Osteoblast (primary cell): ENCODE data around the gene VAV2. TPM values are rescaled to one million over a fixed set of nuclear protein-coding genes. Genes with fewer than 3 reads are reported as not detected.
A peak's percentile ranks its signal among the peaks of the same experiment; 100 is the strongest.

Experiments
- DNase-seq: peaks from one replicate; pipeline ENCODE4 v3.0.0; 2011; ENCODE audit warnings: low spot score, mixed read lengths; ENCODE audit not compliant: insufficient read length; ENCODE audit errors: missing footprints
- H2AFZ ChIP-seq: 2 replicates; pipeline ENCODE4 v1.6.0; 2011; ENCODE audit warnings: mild to moderate bottlenecking, low read length
- H3K27ac ChIP-seq: 2 replicates; pipeline ENCODE4 v1.5.1; 2011; ENCODE audit warnings: mild to moderate bottlenecking, low read depth, low read length, moderate library complexity
- H3K27me3 ChIP-seq: 2 replicates; pipeline ENCODE4 v1.6.0; 2012; ENCODE audit warnings: mild to moderate bottlenecking, control low read depth, inconsistent platforms, low read length, moderate library complexity; ENCODE audit not compliant: insufficient read depth
- H3K36me3 ChIP-seq: 2 replicates; pipeline ENCODE4 v1.5.1; 2011; ENCODE audit warnings: mild to moderate bottlenecking, low read length, control low read depth, moderate library complexity; ENCODE audit not compliant: insufficient read depth
- H3K4me1 ChIP-seq: 2 replicates; pipeline ENCODE4 v1.5.1; 2011; ENCODE audit warnings: mild to moderate bottlenecking, low read length, control low read depth, moderate library complexity; ENCODE audit not compliant: insufficient read depth
- H3K4me2 ChIP-seq: 2 replicates; pipeline ENCODE4 v1.6.0; 2011; ENCODE audit warnings: mild to moderate bottlenecking, low read length; ENCODE audit not compliant: insufficient read depth
- H3K4me3 ChIP-seq: fragments of 200-600 bp; sonication (generic); 3 replicates; pipeline ENCODE4 v1.5.1; 2012; ENCODE audit warnings: mild to moderate bottlenecking, low read length, inconsistent platforms; ENCODE audit not compliant: insufficient read depth
- H3K79me2 ChIP-seq: 2 replicates; pipeline ENCODE4 v1.6.0; 2012; ENCODE audit warnings: mild to moderate bottlenecking, low read length, control low read depth, inconsistent platforms; ENCODE audit not compliant: insufficient read depth
- H3K9me3 ChIP-seq: 2 replicates; pipeline ENCODE4 v1.5.1; 2011; ENCODE audit warnings: low read depth, low read length, control low read depth
- H4K20me1 ChIP-seq: 2 replicates; pipeline ENCODE4 v1.6.0; 2012; ENCODE audit warnings: mild to moderate bottlenecking, low read length, control low read depth; ENCODE audit not compliant: insufficient read depth
- total RNA-seq: library from RNA; depleted of rRNA; stranded (reverse); fragments of >200 nt; gene quantifications from 2 replicates; pipeline ENCODE4 v1.2.3, GENCODE V29; 2012
- TF ChIP-seq, protein P1 (sequence below): IDR thresholded peaks from 2 replicates; pipeline ENCODE4 v1.5.1; 2011; ENCODE audit warnings: mild to moderate bottlenecking, low read depth, low read length, moderate library complexity; ENCODE audit errors: extremely low read depth

The VAV2 gene
- total RNA-seq, 1 donor: 8.0 TPM

DNA sequence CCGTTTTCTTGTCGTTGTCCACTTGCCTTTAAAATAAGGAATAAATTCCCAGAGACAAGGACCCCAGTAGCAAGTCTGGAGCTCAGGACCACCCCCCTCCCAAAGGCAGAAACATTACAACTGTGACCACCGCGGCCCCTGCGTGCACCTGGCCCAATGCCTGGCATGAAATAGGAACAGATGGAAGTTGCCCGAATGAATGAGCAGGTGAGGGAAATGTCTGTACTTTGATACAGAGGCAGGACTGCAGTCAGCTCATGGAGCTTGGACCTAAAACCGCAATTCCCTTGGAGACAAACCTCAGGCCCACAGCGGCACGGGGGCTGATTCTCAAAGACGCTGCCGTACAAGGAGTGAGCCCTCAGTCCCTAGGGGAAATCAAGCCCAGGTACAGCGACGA, 198.7 kb downstream of the VAV2 start:
- Histone ChIP-seq H3K4me1 (peaks cover 3% of the 10 kb centered on the region), H3K36me3 (peaks cover 31% of the 10 kb centered on the region), H3K79me2 (no peaks in the 10 kb centered on the region), H2AFZ (peak overlapping the region; percentile 39), H3K27me3 (no peaks in the 10 kb centered on the region), H3K27ac (no peak overlapping the region), H3K9me3 (no peaks in the 10 kb centered on the region), H3K4me2 (peak overlapping the region; percentile 77), H3K4me3 (peak overlapping the region; percentile 45), H4K20me1 (peaks cover 9% of the 10 kb centered on the region)
- DNase-seq: no peak
- TF ChIP-seq, protein P1, sequence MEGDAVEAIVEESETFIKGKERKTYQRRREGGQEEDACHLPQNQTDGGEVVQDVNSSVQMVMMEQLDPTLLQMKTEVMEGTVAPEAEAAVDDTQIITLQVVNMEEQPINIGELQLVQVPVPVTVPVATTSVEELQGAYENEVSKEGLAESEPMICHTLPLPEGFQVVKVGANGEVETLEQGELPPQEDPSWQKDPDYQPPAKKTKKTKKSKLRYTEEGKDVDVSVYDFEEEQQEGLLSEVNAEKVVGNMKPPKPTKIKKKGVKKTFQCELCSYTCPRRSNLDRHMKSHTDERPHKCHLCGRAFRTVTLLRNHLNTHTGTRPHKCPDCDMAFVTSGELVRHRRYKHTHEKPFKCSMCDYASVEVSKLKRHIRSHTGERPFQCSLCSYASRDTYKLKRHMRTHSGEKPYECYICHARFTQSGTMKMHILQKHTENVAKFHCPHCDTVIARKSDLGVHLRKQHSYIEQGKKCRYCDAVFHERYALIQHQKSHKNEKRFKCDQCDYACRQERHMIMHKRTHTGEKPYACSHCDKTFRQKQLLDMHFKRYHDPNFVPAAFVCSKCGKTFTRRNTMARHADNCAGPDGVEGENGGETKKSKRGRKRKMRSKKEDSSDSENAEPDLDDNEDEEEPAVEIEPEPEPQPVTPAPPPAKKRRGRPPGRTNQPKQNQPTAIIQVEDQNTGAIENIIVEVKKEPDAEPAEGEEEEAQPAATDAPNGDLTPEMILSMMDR: no peak

DNA sequence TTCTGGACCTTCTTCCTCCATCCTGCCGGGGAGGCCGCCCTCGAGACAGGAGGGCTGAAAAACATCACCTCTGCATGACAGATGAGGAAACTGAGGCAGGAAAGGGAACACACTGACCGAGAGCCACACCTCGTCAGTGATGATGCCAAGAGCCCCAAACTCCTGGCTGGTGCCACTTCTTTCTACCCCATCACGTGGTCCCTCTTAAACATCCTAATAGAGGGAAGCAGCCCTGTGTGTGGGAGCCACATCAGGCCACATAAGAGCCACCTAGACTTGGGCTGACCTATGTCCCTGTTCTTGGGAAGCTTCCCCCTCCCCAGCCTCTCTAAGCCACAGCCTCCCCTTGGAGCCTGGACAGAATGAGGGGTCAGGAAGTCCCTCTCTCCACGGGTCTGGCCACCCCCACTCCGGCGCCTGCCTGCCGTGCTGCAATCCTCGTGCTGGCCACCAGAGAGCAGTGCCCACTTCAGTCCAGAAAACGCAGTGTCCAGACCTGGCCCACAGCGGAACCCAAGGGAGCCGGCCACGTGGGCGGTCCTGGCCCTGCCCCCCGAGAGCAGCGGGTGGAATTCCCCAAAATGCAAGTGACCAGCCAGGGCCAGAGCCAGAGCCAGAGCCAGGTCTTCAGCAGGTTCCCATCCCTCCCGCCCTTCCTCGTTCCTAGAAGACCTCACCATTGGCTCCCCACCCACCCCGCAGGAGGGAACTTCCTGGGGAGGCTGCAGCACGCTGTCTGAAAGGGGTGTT, 199.2 kb downstream of the VAV2 start:
- peak; percentile 100 for DNase-seq
- H3K4me1 ChIP-seq: peaks cover 3% of the 10 kb centered on the region
- H3K9me3 ChIP-seq: no peaks in the 10 kb centered on the region
- H3K27ac ChIP-seq: no peak overlapping the region
- peak overlapping the region; percentile 45 for H3K4me3 ChIP-seq
- TF ChIP-seq, protein P1: peak; percentile 86
- peaks cover 31% of the 10 kb centered on the region for H3K36me3 ChIP-seq
- peaks cover 9% of the 10 kb centered on the region for H4K20me1 ChIP-seq
- H3K79me2 ChIP-seq: no peaks in the 10 kb centered on the region
- peak overlapping the region; percentile 77 for H3K4me2 ChIP-seq
- peak overlapping the region; percentile 39 for H2AFZ ChIP-seq
- H3K27me3 ChIP-seq: no peaks in the 10 kb centered on the region

DNA sequence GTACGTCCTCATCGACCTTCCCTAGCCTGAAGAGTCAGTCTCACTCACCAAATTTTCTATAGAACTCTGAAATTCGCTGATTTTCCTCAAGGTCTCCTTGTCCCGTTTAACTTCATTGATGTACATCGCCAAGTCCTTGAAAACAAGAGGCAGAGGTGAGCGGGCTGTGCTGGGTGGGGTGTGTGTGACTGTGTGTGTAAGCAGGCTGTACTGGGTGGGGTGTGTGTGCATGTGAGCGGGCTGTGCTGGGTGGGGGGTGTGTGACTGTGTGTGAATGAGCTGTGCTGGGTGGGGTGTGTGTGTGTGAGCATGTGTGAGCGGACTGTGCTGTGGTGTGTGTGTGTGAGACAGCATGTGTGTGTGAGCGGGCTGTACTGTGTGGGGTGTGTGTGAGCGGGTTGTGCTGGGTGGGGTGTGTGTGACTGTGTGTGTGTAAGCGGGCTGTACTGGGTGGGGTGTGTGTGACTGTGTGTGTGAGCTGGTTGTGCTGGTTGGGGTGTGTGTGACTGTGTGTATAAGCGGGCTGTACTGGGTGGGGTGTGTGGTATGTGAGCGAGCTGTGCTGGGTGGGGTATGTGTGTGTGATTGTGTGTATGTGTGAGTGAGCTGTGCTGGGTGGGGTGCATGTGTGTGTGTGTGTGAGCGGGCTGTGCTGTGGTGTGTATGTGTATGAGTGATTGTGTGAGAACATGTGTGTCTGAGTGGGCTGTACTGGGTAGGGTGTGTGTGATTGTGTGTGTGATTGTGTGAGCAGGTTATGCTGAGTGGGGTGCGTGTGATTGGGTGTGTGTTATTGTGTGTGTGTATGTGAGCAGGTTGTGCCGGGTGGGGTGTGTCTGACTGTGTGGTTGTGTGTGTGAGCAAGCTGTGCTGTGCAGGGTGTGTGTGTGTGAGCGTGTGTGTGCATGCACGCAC, 200.1 kb downstream of the VAV2 start:
- TF ChIP-seq, protein P1: no peak
- H3K4me3 ChIP-seq: no peak overlapping the region
- no peak overlapping the region for H2AFZ ChIP-seq
- H3K27ac ChIP-seq: no peak overlapping the region
- DNase-seq: peak; percentile 78
- H3K9me3 ChIP-seq: no peaks in the 10 kb centered on the region
- H3K27me3 ChIP-seq: no peaks in the 10 kb centered on the region
- H3K4me2 ChIP-seq: no peak overlapping the region
- peaks cover 31% of the 10 kb centered on the region for H3K36me3 ChIP-seq
- peaks cover 8% of the 10 kb centered on the region for H4K20me1 ChIP-seq
- no peaks in the 10 kb centered on the region for H3K79me2 ChIP-seq
- peaks cover 3% of the 10 kb centered on the region for H3K4me1 ChIP-seq

DNA sequence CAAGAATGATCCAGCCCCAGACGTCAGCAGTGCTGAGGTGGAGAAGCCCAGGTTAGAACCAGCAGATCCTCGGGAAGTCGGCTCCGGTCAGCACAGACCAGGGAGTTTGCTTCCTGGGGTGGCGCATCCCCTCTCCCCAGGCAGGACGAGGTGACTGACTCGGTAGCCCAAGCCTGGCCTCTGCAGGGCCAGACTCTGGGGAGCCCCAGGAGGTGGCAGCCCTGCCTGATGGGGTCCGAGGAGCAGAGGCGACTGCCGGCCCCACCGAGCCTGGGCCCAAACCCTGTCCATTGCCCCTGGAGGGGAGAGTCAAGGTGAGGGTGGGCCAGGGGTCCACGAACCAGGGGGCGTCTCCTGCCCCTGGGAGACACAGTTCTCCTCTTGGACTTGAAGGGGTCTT, 201.1 kb downstream of the VAV2 start:
- no peak overlapping the region for H3K4me2 ChIP-seq
- H3K79me2 ChIP-seq: no peaks in the 10 kb centered on the region
- no peaks in the 10 kb centered on the region for H3K9me3 ChIP-seq
- H3K27me3 ChIP-seq: no peaks in the 10 kb centered on the region
- TF ChIP-seq, protein P1: no peak
- H3K4me3 ChIP-seq: no peak overlapping the region
- peak; percentile 72 for DNase-seq
- H3K27ac ChIP-seq: no peak overlapping the region
- peaks cover 31% of the 10 kb centered on the region for H3K36me3 ChIP-seq
- peaks cover 9% of the 10 kb centered on the region for H4K20me1 ChIP-seq
- H2AFZ ChIP-seq: no peak overlapping the region
- H3K4me1 ChIP-seq: peaks cover 3% of the 10 kb centered on the region
